GM12878 (cell line): ENCODE data around the gene OTULIN. TPM values are rescaled to one million over a fixed set of nuclear protein-coding genes. Genes with fewer than 3 reads are reported as not detected.

Experiments used
- CHD4 ChIP-seq: fragments of 200-600 bp; sonication (generic); IDR thresholded peaks from 2 replicates; pipeline ENCODE4 v1.6.1; 2016; ENCODE audit warnings: mild to moderate bottlenecking
- CREB1 ChIP-seq: IDR thresholded peaks from 2 replicates; pipeline ENCODE4 v1.6.1; 2012; ENCODE audit warnings: low read depth, mild to moderate bottlenecking, inconsistent platforms
- CUX1 ChIP-seq: IDR thresholded peaks from 2 replicates; pipeline ENCODE4 v1.6.1; 2012; ENCODE audit warnings: improper control_type of control experiment, low read depth, low read length; ENCODE audit not compliant: insufficient replicate concordance
- E2F8 ChIP-seq: fragments of 450-650 bp; IDR thresholded peaks from 2 replicates; pipeline ENCODE4 v1.6.1; 2018; ENCODE audit warnings: mild to moderate bottlenecking, low read depth, moderate library complexity; ENCODE audit not compliant: partially characterized antibody
- IKZF1 ChIP-seq: fragments of 450-650 bp; conservative IDR thresholded peaks from 2 replicates; pipeline ENCODE4 v1.6.1; 2017; ENCODE audit warnings: antibody characterized with exemption, mild to moderate bottlenecking
- IRF3 ChIP-seq: fragments of 450-650 bp; IDR thresholded peaks from 2 replicates; pipeline ENCODE4 v1.6.1; 2014; ENCODE audit warnings: mild to moderate bottlenecking
- KLF5 ChIP-seq: fragments of 450-650 bp; IDR thresholded peaks from 2 replicates; pipeline ENCODE4 v1.6.1; 2014; ENCODE audit warnings: mild to moderate bottlenecking; ENCODE audit not compliant: partially characterized antibody
- POLR2AphosphoS5 ChIP-seq: IDR thresholded peaks from 2 replicates; pipeline ENCODE4 v1.6.1; 2011; ENCODE audit warnings: mild to moderate bottlenecking, low read length, inconsistent platforms
- PRDM15 ChIP-seq: fragments of 450-650 bp; formaldehyde crosslinking; IDR thresholded peaks from 2 replicates; pipeline ENCODE4 v1.4.0; 2020; ENCODE audit warnings: mild to moderate bottlenecking, moderate library complexity
- RAD21 ChIP-seq: IDR thresholded peaks from 2 replicates; pipeline ENCODE4 v1.6.1; 2011; ENCODE audit warnings: mild to moderate bottlenecking, low read depth, low read length, moderate library complexity; ENCODE audit not compliant: insufficient read depth
- RUNX3 ChIP-seq: IDR thresholded peaks from 2 replicates; pipeline ENCODE4 v1.6.1; 2012; ENCODE audit warnings: low read length, inconsistent platforms
- SRF ChIP-seq, 2 experiments: IDR thresholded peaks; 2 replicates each; pipeline ENCODE4 v1.6.1; 2011; ENCODE audit warnings: low read depth in 2 of 2, low read length in 2 of 2, mild to moderate bottlenecking in 1 of 2, moderate library complexity in 1 of 2
- TCF12 ChIP-seq: IDR thresholded peaks from 2 replicates; pipeline ENCODE4 v1.6.1; 2011; ENCODE audit warnings: low read depth, mild to moderate bottlenecking, low read length
- USF2 ChIP-seq: IDR thresholded peaks from 2 replicates; pipeline ENCODE4 v1.6.1; 2011; ENCODE audit warnings: low read depth, low read length, improper control_type of control experiment, borderline replicate concordance
- ZNF217 ChIP-seq: fragments of 450-650 bp; IDR thresholded peaks from 2 replicates; pipeline ENCODE4 v1.6.1; 2017; ENCODE audit warnings: antibody characterized with exemption, mild to moderate bottlenecking
- polyA plus RNA-seq, 11 experiments: library from polyadenylated mRNA; depleted of rRNA in 4 of 11; unstranded in 6 of 11; stranded (reverse) in 5 of 11; fragments of >200 nt; fragmentation: Nextera tagmentation in 4 of 11; fragmentation: Illumina TruSeq in 1 of 11; extraction: Ambion mirVana in 4 of 11; extraction: Trizol in 1 of 11; gene quantifications; 1 replicate in 1 of 11; 2 replicates in 10 of 11; pipeline versions ENCODE4 v1.2.1 to v1.2.3, GENCODE V29; 2011 to 2016; ENCODE audit warnings: inconsistent platforms in 2 of 11, missing spikeins in 2 of 11, low read depth in 1 of 11
- total RNA-seq, 4 experiments: library from RNA; depleted of rRNA in 3 of 4; stranded (reverse); fragments of >200 nt in 3 of 4; fragmentation: Illumina TruSeq in 1 of 4; extraction: Trizol in 1 of 4; gene quantifications; 2 replicates each; pipeline versions ENCODE4 v1.2.1 to v1.2.3, GENCODE V29; 2013 to 2021

The OTULIN gene
- total and polyA plus RNA-seq, 10 of the 15 experiments (the other 5 are each of a cell fraction or from before 2014, with no cell fraction given) = 6.6 to 70.5 (median 28.7) TPM

GRCh38 chr5:14664270-14665100 is at the start of gene OTULIN (continued):
- TF ChIP-seq USF2 (no peak), KLF5 (peak; percentile 55), IRF3 (no peak), CREB1 (peak; percentile 88), E2F8 (no peak), CUX1 (no peak), IKZF1 (peak; percentile 98), SRF (IDR thresholded peaks at IDR 0.05; ENCODE audit: low read depth in 2 of 2, low read length in 2 of 2) (0 out of 4 replicates have a peak, but pooled peaks of 1 of the 2 experiments have one; percentile 1), CHD4 (no peak), RUNX3 (peak; percentile 61), PRDM15 (CRISPR knock-in tag) (no peak), RAD21 (no peak), ZNF217 (0 out of 2 replicates have a peak, but pooled peaks have one; percentile 48), POLR2AphosphoS5 (peak; percentile 92), TCF12 (peak; percentile 31; the same call in 1 of the 2 replicates)
